PFSK-1 (cell line): ENCODE data around the gene SIGLEC11.

Experiments
- SIN3A ChIP-seq: IDR thresholded peaks from 2 replicates; pipeline ENCODE4 v1.6.1; 2012; ENCODE audit warnings: mild to moderate bottlenecking, low read length, moderate library complexity, borderline replicate concordance; ENCODE audit not compliant: insufficient read depth
- TAF1 ChIP-seq: IDR thresholded peaks from 2 replicates; pipeline ENCODE4 v1.6.1; 2012; ENCODE audit warnings: low read length, control low read depth, borderline replicate concordance; ENCODE audit not compliant: insufficient read depth
- TF ChIP-seq, protein P1 (sequence below), 2 experiments: IDR thresholded peaks; 2 replicates each; pipeline versions ENCODE4 v1.6.1 to v1.8.0; 2011 to 2012; ENCODE audit warnings: low read depth in 2 of 2, low read length in 2 of 2, control low read depth in 1 of 2, inconsistent platforms in 1 of 2, mild to moderate bottlenecking in 1 of 2, moderate library complexity in 1 of 2; ENCODE audit not compliant: insufficient read depth in 1 of 2

DNA sequence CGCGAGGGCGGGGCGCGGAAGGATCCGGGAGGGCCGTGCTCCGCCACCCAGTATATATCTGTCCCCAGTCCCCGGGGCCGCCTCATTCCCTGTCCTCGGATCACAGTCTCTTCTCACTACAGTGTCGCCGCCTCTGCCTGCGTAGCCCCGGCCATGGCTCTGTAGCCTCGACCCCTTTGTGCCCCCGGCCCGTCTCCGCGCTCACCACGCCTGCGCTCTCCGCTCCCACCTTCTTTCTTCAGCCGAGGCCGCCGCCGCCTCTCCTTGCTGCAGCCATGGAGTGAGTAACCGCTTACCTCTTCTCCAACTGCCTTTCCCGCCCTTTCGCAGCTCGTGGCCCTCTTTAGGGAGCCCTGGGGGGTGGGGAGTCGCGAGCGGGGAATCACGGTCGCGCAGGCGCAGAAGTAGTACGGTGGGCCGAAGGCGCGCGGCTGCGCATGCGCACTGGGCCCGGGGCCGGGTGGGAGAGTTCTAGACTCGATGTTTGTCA lies 31.8 kb downstream of the SIGLEC11 start, which contains the start of the genes ATF5 and NUP62:
- TF ChIP-seq SIN3A (no peak; the same call in 1 of the 2 replicates), TAF1 (peak; percentile 60; the same call in 1 of the 2 replicates)
- TF ChIP-seq, protein P1, sequence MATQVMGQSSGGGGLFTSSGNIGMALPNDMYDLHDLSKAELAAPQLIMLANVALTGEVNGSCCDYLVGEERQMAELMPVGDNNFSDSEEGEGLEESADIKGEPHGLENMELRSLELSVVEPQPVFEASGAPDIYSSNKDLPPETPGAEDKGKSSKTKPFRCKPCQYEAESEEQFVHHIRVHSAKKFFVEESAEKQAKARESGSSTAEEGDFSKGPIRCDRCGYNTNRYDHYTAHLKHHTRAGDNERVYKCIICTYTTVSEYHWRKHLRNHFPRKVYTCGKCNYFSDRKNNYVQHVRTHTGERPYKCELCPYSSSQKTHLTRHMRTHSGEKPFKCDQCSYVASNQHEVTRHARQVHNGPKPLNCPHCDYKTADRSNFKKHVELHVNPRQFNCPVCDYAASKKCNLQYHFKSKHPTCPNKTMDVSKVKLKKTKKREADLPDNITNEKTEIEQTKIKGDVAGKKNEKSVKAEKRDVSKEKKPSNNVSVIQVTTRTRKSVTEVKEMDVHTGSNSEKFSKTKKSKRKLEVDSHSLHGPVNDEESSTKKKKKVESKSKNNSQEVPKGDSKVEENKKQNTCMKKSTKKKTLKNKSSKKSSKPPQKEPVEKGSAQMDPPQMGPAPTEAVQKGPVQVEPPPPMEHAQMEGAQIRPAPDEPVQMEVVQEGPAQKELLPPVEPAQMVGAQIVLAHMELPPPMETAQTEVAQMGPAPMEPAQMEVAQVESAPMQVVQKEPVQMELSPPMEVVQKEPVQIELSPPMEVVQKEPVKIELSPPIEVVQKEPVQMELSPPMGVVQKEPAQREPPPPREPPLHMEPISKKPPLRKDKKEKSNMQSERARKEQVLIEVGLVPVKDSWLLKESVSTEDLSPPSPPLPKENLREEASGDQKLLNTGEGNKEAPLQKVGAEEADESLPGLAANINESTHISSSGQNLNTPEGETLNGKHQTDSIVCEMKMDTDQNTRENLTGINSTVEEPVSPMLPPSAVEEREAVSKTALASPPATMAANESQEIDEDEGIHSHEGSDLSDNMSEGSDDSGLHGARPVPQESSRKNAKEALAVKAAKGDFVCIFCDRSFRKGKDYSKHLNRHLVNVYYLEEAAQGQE (IDR thresholded peaks at IDR 0.05; ENCODE audit: insufficient read depth in 1 of 2, low read depth in 2 of 2, low read length in 2 of 2): no peak
